Effector memory CD8-positive, alpha-beta T cell (primary cell): ENCODE data around the gene SPATA1.
"Not testable (repeated sequence)": the region's sequence is repeated elsewhere in the genome, so short reads cannot be mapped to it uniquely, and the experiment has no call there.

Experiments
- ATAC-seq: fragments of 150-1000 bp; cut with Tn5 transposase; replicated peaks from 2 replicates; pipeline ENCODE4 v1.10.0; 2021; ENCODE audit warnings: mild to moderate bottlenecking, moderate library complexity
- DNase-seq, 3 experiments: peaks; one replicate each; pipeline ENCODE4 v3.0.0; 2021
- H3K27ac Mint-ChIP-seq, 2 donors: one replicate each; pipeline ENCODE4 v1.8.0; 2022; ENCODE audit warnings: mild to moderate bottlenecking in 2 of 2, mixed read lengths in 2 of 2, moderate library complexity in 2 of 2
- H3K27me3 Mint-ChIP-seq, 2 donors: one replicate each; pipeline ENCODE4 v1.8.0; 2022; ENCODE audit warnings: mixed read lengths in 2 of 2
- H3K36me3 Mint-ChIP-seq: one replicate; pipeline ENCODE4 v1.8.0; 2022; ENCODE audit warnings: mild to moderate bottlenecking, moderate library complexity, mixed read lengths; ENCODE audit not compliant: insufficient read depth
- H3K4me1 Mint-ChIP-seq, 2 donors: one replicate each; pipeline ENCODE4 v1.8.0; 2022; ENCODE audit warnings: low read depth in 2 of 2, mixed read lengths in 2 of 2
- H3K4me3 Mint-ChIP-seq, 2 donors: one replicate each; pipeline ENCODE4 v1.8.0; 2022; ENCODE audit warnings: mild to moderate bottlenecking in 2 of 2, mixed read lengths in 2 of 2, moderate library complexity in 2 of 2
- H3K9me3 Mint-ChIP-seq, 2 donors: one replicate each; pipeline ENCODE4 v1.8.0; 2022; ENCODE audit warnings: mixed read lengths in 2 of 2

SPATA1 gene

DNA sequence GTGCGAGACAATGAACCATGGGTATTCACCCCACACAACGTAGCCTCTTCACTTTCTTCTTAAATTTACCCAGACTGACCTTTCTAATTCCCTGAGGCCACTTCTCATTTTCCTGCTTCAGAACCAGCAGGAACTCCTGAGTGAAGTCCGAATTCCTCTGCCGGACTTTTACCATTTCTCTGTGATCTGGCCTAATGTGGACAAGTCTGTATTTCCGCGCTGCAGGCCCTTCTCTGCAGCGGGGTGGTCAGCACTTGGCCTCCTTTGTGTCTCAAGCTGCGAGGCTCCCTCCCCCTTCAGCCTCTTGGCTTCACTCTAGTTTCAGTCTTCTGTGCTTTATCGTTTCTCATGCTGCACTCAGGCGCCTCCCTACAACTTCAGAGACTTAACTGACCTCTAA lies 77.5 kb downstream of the SPATA1 start:
- Mint-ChIP-seq H3K27ac (no peak overlapping the region), H3K27me3 (peaks cover 6 to 30% of the 10 kb centered on the region in 2 donors), H3K4me3 (no peak overlapping the region), H3K36me3 (no peaks in the 10 kb centered on the region), H3K9me3 (no peaks in the 10 kb centered on the region), H3K4me1 (no peaks in the 10 kb centered on the region)
- ATAC-seq (no peak), DNase-seq (no peak)

DNA sequence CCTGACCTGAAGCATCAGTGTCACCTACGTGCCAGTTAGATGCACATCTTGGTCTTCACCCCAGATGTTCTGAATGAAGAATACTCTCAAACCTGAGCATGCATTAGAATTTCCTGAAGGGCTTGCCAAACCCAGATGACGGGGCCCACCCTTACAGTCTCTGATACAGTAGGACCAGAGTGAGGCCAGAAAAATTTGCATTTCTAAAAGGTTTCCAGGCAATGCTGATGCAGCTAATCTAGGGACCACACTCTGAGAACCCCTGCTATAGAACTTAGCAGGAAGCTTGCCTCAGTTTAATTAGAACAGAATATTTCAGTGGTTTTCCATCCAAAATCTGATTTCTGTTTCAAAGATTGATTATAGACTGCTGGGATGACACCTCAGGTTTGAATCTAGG lies 77.9 kb downstream of the SPATA1 start:
- no peaks in the 10 kb centered on the region for H3K36me3 Mint-ChIP-seq

DNA sequence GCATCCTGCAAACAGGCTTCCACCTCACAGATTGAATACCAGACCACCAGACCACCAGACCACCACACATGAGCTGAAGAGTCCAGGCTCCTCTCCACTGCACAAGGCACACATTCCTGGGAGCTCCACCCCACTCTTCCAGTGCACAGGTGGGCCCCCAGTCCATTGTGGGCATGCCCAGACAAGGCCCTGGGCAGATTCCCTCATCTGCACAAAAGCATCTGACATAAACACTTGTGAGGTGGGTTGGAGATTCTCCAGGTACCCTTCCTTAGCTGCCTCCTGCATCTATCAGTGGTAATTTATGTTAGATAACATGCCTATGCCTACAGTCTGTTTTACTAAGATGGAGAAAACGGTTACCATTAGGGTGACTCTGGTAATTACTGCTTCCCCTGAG lies 79.6 kb downstream of the SPATA1 start:
- Mint-ChIP-seq H3K27me3 (peaks cover 22 to 45% of the 10 kb centered on the region in 2 donors), H3K4me3 (no peak overlapping the region), H3K27ac (no peak overlapping the region), H3K9me3 (no peaks in the 10 kb centered on the region), H3K4me1 (no peaks in the 10 kb centered on the region), H3K36me3 (no peaks in the 10 kb centered on the region)
- ATAC-seq (no peak), DNase-seq (no peak)

More for the DNA sequence above, 77.9 kb downstream of the SPATA1 start:
- DNase-seq (no peak), ATAC-seq (no peak)
- H3K4me3 Mint-ChIP-seq, result no peak overlapping the region
- H3K9me3 Mint-ChIP-seq, result no peaks in the 10 kb centered on the region
- H3K27ac Mint-ChIP-seq, result no peak overlapping the region
- peaks cover 6 to 30% of the 10 kb centered on the region in 2 donors for H3K27me3 Mint-ChIP-seq
- H3K4me1 Mint-ChIP-seq, result no peaks in the 10 kb centered on the region

DNA sequence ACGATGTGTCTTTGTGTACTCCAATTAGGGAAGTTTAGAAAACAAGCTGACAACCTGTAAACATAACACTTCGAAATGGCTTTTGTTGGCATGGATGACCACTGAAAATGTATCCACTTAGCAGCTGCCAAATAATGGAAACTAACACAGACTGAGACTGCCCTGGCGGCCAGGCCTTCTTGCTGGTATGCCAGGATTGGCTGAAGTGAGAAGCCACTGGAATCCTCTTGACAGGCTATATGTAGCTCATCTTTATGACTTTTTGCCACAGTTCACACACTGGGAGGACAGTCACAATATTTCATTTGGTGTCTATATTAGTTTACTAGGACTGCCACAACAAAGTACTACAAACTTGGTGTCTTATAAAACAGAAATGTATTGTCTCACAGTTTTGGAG lies 80.9 kb downstream of the SPATA1 start:
- Mint-ChIP-seq H3K9me3 (no peaks in the 10 kb centered on the region), H3K4me1 (no peaks in the 10 kb centered on the region), H3K36me3 (no peaks in the 10 kb centered on the region), H3K4me3 (no peak overlapping the region), H3K27me3 (peaks cover 35 to 52% of the 10 kb centered on the region in 2 donors), H3K27ac (no peak overlapping the region)
- no peak for ATAC-seq
- no peak for DNase-seq

DNA sequence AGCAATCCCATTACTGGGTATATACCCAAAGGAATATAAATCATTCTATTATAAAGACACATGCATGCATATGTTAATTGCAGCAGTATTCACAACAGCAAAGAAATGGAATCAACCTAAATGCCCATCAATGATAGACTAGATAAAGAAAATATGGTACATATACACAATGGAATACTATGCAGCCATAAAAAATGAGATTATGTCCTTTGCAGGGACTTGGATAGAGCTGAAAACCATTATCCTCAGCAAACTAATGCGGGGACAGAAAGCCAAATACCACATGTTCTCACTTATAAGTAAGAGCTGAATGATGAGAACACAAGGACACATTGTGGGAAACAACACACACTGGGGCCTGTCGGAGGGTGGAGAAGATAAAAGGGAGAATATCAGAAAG lies 88.8 kb downstream of the SPATA1 start:
- not testable (repeated sequence) for H3K4me3 Mint-ChIP-seq

DNA sequence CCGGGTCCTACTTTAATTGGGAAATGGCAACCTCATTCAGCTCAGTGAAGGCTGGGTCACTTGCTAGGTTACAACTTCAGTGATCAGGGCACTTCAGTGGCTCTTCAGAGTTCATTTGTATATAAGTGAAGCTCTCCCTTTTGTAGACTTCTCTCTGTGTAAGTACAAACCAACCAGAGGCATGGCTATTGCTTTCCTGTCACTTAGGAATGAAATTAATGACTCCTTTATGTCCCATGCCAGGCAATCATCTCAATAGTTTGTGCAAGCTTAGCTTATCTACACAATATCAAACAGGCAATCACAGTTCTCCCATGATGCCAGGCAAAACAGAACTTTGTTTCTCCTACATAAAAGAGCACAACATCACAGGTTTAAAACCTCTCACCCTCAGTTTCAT lies 90.8 kb downstream of the SPATA1 start:
- H3K27me3 Mint-ChIP-seq, result peaks cover 5 to 23% of the 10 kb centered on the region in 2 donors
- ATAC-seq (no peak), DNase-seq (no peak)
- H3K4me1 Mint-ChIP-seq, result no peaks in the 10 kb centered on the region
- no peaks in the 10 kb centered on the region for H3K9me3 Mint-ChIP-seq
- no peak overlapping the region for H3K4me3 Mint-ChIP-seq
- H3K36me3 Mint-ChIP-seq, result peaks cover 3% of the 10 kb centered on the region
- H3K27ac Mint-ChIP-seq, result no peak overlapping the region

More for the DNA sequence above, 88.8 kb downstream of the SPATA1 start:
- H3K27me3 Mint-ChIP-seq, result peaks cover 26 to 42% of the 10 kb centered on the region in 2 donors
- H3K9me3 Mint-ChIP-seq, H3K36me3 Mint-ChIP-seq, DNase-seq, H3K4me1 Mint-ChIP-seq, H3K27ac Mint-ChIP-seq, ATAC-seq: not testable (repeated sequence)

DNA sequence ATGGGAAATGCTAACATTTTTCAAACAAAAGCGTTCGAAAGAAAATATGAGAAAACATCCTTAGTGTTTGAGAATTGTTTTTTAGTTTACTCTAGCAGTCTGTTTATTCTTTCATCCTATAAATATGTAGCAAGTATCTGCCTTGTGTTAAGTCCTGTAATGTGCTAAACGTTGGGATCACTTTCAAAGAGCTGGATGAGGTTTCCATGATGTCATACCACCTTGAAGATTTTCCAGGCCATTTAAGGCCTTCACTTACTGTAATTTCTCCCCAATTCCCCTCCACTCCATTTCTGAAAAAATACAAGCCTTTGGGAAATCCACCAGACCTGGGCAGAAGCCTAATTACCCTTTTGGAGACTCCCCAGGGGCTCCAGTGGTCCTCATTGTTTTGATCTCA lies 92.2 kb downstream of the SPATA1 start:
- Mint-ChIP-seq H3K27ac (no peak overlapping the region), H3K36me3 (no peaks in the 10 kb centered on the region), H3K4me3 (no peak overlapping the region), H3K4me1 (no peaks in the 10 kb centered on the region), H3K27me3 (peaks cover 0 to 9% of the 10 kb centered on the region in 2 donors), H3K9me3 (no peaks in the 10 kb centered on the region)
- ATAC-seq (no peak), DNase-seq (no peak)

DNA sequence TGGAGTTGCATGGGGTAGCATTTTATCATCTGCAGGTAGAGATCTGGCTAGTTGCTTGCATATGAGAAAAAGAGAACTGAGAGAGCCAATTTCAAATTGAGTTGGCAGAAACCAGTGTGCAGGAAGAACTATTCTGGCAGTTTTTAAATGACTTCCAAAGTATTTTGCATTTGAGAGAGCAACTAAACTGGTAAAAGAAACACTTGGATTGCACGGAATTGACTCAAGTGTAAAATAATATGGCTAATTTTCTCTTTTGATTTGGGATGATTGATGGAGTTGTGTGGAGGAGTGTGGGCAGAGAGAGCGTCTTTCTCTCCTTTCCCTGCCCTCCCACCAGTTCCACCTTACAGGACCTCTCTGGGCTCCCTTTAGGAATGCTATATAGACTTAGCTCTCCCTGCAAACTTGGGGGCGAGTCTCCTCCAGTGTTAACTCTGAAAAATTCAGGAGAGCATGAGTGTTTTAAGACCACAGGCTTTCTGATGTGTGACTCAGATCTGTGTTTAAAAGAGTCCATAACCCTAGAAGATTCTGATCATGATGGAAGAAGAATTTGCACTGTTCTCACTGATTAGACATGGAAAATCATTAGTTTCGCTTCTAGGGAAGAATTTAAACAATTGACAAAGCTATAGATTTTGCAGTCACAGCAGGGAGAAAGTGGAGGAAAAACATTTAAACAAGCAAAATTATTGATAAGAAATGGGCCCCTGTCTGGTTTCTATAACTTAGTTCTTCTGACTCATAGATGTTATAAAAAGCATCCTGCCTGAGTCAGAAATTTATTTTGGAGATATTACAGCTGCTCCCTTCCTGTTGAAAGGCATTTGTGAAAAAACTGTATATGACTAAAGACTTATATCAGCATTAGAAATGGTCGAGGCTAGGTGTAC lies 92.9 kb downstream of the SPATA1 start:
- H3K27ac Mint-ChIP-seq, result no peak overlapping the region
- H3K36me3 Mint-ChIP-seq, result no peaks in the 10 kb centered on the region
- DNase-seq (no peak), ATAC-seq (no peak)
- no peak overlapping the region for H3K4me3 Mint-ChIP-seq
- peaks cover 0 to 7% of the 10 kb centered on the region in 2 donors for H3K27me3 Mint-ChIP-seq
- no peaks in the 10 kb centered on the region for H3K9me3 Mint-ChIP-seq
- no peaks in the 10 kb centered on the region for H3K4me1 Mint-ChIP-seq

DNA sequence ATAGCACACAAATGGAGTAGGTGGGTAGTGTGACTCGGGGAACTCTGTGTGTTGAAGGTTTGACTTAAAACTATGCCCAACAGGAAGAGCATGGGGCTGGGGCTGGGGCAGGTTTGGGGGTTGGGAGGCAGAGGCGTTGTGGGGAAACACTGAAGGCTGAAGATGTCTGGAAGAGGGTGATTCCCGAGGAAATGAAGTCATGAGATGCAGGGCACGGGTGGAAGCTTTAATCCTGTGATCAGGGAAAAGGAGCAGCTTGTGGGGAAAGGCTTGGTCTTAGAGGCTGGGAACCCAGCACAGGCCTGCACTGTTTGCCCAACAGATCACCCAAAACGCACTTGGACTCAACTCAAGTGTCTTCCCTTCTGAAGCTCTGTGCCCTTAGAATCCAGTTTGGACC lies 94.6 kb downstream of the SPATA1 start:
- Mint-ChIP-seq H3K9me3 (peaks cover 4% of the 10 kb centered on the region in 2 donors), H3K27ac (no peak overlapping the region), H3K27me3 (peaks cover 0 to 16% of the 10 kb centered on the region in 2 donors), H3K4me3 (no peak overlapping the region), H3K4me1 (no peaks in the 10 kb centered on the region), H3K36me3 (no peaks in the 10 kb centered on the region)
- DNase-seq (no peak), ATAC-seq (no peak)

DNA sequence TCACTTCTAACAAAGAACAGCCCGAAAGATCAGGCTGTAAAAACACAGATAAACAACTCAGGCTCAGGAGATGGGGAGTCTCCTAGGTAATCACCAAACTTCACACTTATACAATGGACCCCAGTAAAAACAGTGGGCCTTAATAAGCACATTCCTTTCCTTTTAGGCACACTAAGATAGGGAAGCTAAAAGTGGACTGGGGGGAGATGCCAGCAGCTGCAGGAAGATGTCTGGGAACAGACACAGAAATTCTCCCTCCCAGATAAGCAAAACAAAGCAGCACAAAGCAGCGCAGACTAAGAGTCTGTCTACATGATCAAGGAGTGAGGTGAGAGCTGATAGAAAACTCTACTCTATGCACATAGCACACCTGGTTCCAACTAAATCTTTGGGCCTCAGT lies 97.0 kb downstream of the SPATA1 start:
- ATAC-seq (no peak), DNase-seq (no peak)
- Mint-ChIP-seq H3K27ac (no peak overlapping the region), H3K27me3 (peaks cover 6 to 20% of the 10 kb centered on the region in 2 donors), H3K9me3 (peaks cover 7 to 11% of the 10 kb centered on the region in 2 donors), H3K36me3 (no peaks in the 10 kb centered on the region), H3K4me3 (no peak overlapping the region), H3K4me1 (no peaks in the 10 kb centered on the region)

DNA sequence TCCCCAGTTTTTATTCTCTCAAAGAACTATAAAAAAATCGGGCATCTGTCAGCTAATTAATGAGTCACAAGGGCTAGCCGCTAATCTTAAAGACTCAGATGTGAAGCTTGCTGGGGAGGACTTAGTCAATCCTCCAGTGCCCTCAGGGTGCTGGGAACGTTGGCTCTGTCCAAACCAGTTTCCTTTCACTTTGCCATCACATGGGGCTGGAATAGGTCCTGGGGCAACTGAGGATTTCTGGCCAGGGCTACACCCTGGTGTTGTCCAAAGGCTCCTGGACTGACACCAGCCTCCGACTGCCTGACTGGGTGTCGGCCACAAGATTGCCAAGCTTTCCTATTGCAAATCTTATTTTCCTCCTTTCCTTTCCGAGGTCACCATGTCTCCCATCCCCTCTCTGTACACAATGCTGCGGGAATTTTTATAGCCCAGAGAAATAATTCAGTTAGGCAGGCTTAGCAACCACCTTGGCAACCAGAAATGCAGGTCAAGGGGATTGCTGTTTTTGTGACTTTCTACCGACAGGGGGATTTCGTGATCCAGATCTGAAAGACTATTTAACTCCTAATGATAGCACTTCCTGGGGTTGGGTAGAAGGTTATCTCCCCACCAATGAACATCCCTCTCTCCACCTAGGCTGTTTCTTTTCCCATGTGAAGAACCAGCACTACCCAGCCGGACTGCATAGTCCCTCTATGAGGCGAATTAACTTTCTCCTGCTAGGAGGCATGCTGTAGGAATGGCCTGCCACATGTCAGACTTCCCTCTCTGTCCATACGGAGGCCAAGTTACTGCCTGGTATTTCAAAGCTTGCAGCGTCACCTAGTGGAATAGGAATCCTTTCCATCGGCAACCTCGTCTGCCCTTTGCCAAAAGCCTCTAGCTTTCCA lies 98.0 kb downstream of the SPATA1 start:
- H3K4me3 Mint-ChIP-seq, result no peak overlapping the region
- no peak overlapping the region for H3K27ac Mint-ChIP-seq
- ATAC-seq, result no peak
- DNase-seq, result no peak
- peaks cover 7 to 11% of the 10 kb centered on the region in 2 donors for H3K9me3 Mint-ChIP-seq
- no peaks in the 10 kb centered on the region for H3K4me1 Mint-ChIP-seq
- no peaks in the 10 kb centered on the region for H3K36me3 Mint-ChIP-seq
- H3K27me3 Mint-ChIP-seq, result peaks cover 6 to 20% of the 10 kb centered on the region in 2 donors

DNA sequence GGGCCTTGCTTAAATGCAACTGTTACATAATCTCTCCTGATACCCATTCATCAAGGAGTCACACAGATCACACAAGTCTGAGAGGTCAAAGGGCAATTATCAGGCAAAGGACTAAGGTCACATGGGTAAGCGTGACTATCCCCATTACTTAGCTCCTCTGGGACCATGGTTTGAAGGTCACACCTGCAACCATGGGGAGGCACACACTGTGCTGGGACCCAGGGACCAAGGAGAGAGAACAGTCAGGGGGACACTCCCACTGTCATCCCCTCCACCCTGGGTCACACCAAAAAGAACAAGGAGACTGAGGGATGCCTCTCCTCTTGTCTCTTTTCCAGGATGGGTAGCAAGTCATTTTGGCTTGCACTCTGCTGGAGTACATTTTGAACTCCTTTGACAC lies 99.0 kb downstream of the SPATA1 start:
- Mint-ChIP-seq H3K9me3 (peaks cover 7 to 11% of the 10 kb centered on the region in 2 donors), H3K27me3 (peaks cover 6 to 20% of the 10 kb centered on the region in 2 donors), H3K4me1 (no peaks in the 10 kb centered on the region), H3K36me3 (no peaks in the 10 kb centered on the region), H3K4me3 (no peak overlapping the region), H3K27ac (no peak overlapping the region)
- no peak for DNase-seq
- no peak for ATAC-seq

DNA sequence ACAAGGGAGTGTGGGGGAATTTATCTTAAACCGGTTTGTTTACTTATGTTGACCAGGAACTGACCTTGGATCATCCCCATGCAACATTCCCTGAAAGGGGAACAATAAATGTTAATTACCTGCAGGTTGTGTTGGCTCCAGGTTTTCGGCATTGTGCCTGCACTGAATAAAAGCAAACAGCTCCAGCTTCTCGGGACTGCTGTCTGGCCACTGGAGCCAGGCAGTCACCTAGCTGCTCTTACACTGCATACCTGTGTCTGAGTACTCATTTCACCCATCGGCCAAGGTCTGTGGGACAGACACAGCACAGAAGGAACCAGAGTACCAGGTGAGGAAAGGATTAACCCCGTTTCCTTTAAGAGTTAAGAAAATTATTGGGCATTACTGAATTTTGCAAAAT lies 100.8 kb downstream of the SPATA1 start:
- Mint-ChIP-seq H3K27me3 (peaks cover 6 to 36% of the 10 kb centered on the region in 2 donors), H3K4me3 (no peak overlapping the region), H3K9me3 (peaks cover 7 to 11% of the 10 kb centered on the region in 2 donors), H3K27ac (no peak overlapping the region), H3K4me1 (no peaks in the 10 kb centered on the region), H3K36me3 (no peaks in the 10 kb centered on the region)
- no peak for DNase-seq
- no peak for ATAC-seq
